Panc1 (cell line): ENCODE data around the gene RPL3. TPM values are rescaled to one million over a fixed set of nuclear protein-coding genes. Genes with fewer than 3 reads are reported as not detected.

Experiments
- ATAC-seq: fragments of 200-7000 bp; cut with Tn5 transposase; 2 replicates; pipeline ENCODE4 v1.9.1; 2020; ENCODE audit warnings: mild to moderate bottlenecking, moderate library complexity
- BruUV-seq: library from RNA; stranded (reverse); fragments of 400-500 nt; replicated peaks from 2 replicates; lab custom pipeline; 2021; lab: Mats Ljungman, UMichigan
- CTCF ChIA-PET: fragments of 300-600 bp; sonication (Branson Sonifier 250); formaldehyde crosslinking; loops from one replicate; lab custom pipeline; 2022; ENCODE audit warnings: antibody characterized with exemption; lab: Charles Lee
- POLR2A ChIA-PET: fragments of 300-600 bp; sonication (Branson Sonifier 250); formaldehyde crosslinking; loops from one replicate; lab custom pipeline; 2022; ENCODE audit warnings: antibody characterized with exemption; lab: Charles Lee
- DNase-seq: peaks from one replicate; pipeline ENCODE4 v3.0.0-alpha.2; 2010; ENCODE audit warnings: low read depth, low spot score
- H3K27ac ChIP-seq: 2 replicates; pipeline ENCODE4 v1.5.1; 2011; ENCODE audit warnings: mild to moderate bottlenecking, low read length, inconsistent platforms
- H3K27me3 ChIP-seq: fragments of 200-500 bp; sonication (Bioruptor generic); 2 replicates; pipeline ENCODE4 v1.6.0; 2014; ENCODE audit warnings: low read length, inconsistent platforms; ENCODE audit not compliant: control insufficient read depth, insufficient read depth
- H3K36me3 ChIP-seq: fragments of 200-500 bp; sonication (Bioruptor generic); 2 replicates; pipeline ENCODE4 v1.5.1; 2014; ENCODE audit warnings: inconsistent platforms, mild to moderate bottlenecking, low read length, moderate library complexity; ENCODE audit not compliant: control insufficient read depth, insufficient read depth
- H3K4me1 ChIP-seq: 2 replicates; pipeline ENCODE4 v1.5.1; 2011; ENCODE audit warnings: inconsistent platforms, mild to moderate bottlenecking, low read length, moderate library complexity; ENCODE audit not compliant: control insufficient read depth, insufficient read depth
- H3K4me3 ChIP-seq, 2 experiments: 2 replicates each; pipeline ENCODE4 v1.5.1; 2011 to 2012; ENCODE audit warnings: low read depth in 2 of 2, low read length in 2 of 2, mild to moderate bottlenecking in 2 of 2, inconsistent platforms in 1 of 2, moderate library complexity in 1 of 2
- H3K9me3 ChIP-seq: fragments of 200-500 bp; sonication (Bioruptor generic); 2 replicates; pipeline ENCODE4 v1.5.1; 2014; ENCODE audit warnings: low read depth, mild to moderate bottlenecking, inconsistent platforms, low read length, moderate library complexity; ENCODE audit not compliant: control insufficient read depth, insufficient read depth
- POLR2AphosphoS5 ChIP-seq: IDR thresholded peaks from 2 replicates; pipeline ENCODE4 v1.6.1; 2012; ENCODE audit warnings: mild to moderate bottlenecking, low read depth, low read length, moderate library complexity
- SIN3A ChIP-seq: IDR thresholded peaks from 2 replicates; pipeline ENCODE4 v1.6.1; 2012; ENCODE audit warnings: low read depth, mild to moderate bottlenecking, low read length, moderate library complexity, borderline replicate concordance; ENCODE audit not compliant: insufficient read depth
- TCF7L2 ChIP-seq: IDR thresholded peaks from 2 replicates; pipeline ENCODE4 v1.6.1; 2011; ENCODE audit warnings: mild to moderate bottlenecking, low read depth, low read length, inconsistent platforms
- in situ Hi-C: cut with HindIII; loops from 2 replicates; pipeline ENCODE4 v1.10.0; 2016; ENCODE audit warnings: low sequenced_read_pairs, low pct_unique_long_range_greater_than_20kb
- intact Hi-C: fragments of 100-400 bp; cut with micrococcal nuclease; formaldehyde crosslinking; loops from one replicate; pipeline ENCODE4 v1.10.0; 2022; ENCODE audit not compliant: unreplicated experiment
- total RNA-seq: library from RNA; stranded (reverse); gene quantifications from one replicate; pipeline ENCODE4 v1.2.1, GENCODE V29; 2021; ENCODE audit not compliant: unreplicated experiment
- TF ChIP-seq, protein P1 (sequence below): fragments of 450-650 bp; IDR thresholded peaks from 2 replicates; pipeline ENCODE4 v1.5.1; 2017; ENCODE audit warnings: mild to moderate bottlenecking
- TF ChIP-seq, protein P2 (sequence below), 2 experiments: IDR thresholded peaks; 2 replicates each; pipeline ENCODE4 v1.6.1; 2011 to 2012; ENCODE audit warnings: low read depth in 2 of 2, control low read depth in 1 of 2, low read length in 1 of 2, mild to moderate bottlenecking in 1 of 2, moderate library complexity in 1 of 2; ENCODE audit not compliant: insufficient read depth in 1 of 2

RPL3 gene
- total RNA-seq, 1 experiment from 2014 or later = 885 TPM

DNA sequence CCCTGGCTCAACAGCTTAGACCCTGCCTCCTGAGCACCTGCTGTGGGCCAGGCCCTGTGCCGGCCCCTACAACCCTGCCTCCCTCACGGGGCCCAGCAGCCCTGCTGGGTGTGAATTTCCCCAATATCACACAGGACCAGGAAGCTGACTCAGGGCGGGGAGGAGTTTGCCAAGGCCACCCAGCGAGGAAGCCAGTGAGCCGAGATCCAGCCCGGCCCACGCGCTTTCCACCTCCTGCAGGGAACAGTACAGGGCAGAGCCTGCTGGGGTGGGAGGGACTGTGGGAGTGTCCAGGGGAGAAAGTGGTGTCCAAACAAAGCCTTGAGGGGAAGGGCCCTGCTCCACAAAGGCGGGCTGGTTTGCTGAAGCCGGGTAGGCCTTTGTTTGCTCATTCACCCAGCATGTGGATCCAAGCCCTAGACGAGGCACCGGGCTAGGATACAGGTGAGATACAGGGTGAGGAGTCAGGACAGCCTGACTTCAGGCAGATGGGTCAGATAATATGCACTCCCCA, 26.8 kb downstream of the RPL3 start:
- DNase-seq = no peak
- BruUV-seq = no TSS peak
- in situ Hi-C loops = no loop called here
- Histone ChIP-seq H3K36me3 (no peaks in the 10 kb centered on the region), H3K27me3 (no peaks in the 10 kb centered on the region), H3K27ac (peak overlapping the region; percentile 72), H3K4me3 (0 out of 4 replicates have a peak overlapping the region, but pooled peaks of 1 of the 2 experiments have one; percentile 4), H3K4me1 (peaks cover 59% of the 10 kb centered on the region), H3K9me3 (no peaks in the 10 kb centered on the region)
- POLR2A ChIA-PET = no interaction called here
- peak; percentile 80 for ATAC-seq
- CTCF ChIA-PET = no interaction called here
- TF ChIP-seq TCF7L2 (peak; percentile 34; the same call in 1 of the 2 replicates), SIN3A (no peak), POLR2AphosphoS5 (peak; percentile 46; the same call in 1 of the 2 replicates)
- TF ChIP-seq, protein P1, sequence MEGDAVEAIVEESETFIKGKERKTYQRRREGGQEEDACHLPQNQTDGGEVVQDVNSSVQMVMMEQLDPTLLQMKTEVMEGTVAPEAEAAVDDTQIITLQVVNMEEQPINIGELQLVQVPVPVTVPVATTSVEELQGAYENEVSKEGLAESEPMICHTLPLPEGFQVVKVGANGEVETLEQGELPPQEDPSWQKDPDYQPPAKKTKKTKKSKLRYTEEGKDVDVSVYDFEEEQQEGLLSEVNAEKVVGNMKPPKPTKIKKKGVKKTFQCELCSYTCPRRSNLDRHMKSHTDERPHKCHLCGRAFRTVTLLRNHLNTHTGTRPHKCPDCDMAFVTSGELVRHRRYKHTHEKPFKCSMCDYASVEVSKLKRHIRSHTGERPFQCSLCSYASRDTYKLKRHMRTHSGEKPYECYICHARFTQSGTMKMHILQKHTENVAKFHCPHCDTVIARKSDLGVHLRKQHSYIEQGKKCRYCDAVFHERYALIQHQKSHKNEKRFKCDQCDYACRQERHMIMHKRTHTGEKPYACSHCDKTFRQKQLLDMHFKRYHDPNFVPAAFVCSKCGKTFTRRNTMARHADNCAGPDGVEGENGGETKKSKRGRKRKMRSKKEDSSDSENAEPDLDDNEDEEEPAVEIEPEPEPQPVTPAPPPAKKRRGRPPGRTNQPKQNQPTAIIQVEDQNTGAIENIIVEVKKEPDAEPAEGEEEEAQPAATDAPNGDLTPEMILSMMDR = no peak
- TF ChIP-seq, protein P2, sequence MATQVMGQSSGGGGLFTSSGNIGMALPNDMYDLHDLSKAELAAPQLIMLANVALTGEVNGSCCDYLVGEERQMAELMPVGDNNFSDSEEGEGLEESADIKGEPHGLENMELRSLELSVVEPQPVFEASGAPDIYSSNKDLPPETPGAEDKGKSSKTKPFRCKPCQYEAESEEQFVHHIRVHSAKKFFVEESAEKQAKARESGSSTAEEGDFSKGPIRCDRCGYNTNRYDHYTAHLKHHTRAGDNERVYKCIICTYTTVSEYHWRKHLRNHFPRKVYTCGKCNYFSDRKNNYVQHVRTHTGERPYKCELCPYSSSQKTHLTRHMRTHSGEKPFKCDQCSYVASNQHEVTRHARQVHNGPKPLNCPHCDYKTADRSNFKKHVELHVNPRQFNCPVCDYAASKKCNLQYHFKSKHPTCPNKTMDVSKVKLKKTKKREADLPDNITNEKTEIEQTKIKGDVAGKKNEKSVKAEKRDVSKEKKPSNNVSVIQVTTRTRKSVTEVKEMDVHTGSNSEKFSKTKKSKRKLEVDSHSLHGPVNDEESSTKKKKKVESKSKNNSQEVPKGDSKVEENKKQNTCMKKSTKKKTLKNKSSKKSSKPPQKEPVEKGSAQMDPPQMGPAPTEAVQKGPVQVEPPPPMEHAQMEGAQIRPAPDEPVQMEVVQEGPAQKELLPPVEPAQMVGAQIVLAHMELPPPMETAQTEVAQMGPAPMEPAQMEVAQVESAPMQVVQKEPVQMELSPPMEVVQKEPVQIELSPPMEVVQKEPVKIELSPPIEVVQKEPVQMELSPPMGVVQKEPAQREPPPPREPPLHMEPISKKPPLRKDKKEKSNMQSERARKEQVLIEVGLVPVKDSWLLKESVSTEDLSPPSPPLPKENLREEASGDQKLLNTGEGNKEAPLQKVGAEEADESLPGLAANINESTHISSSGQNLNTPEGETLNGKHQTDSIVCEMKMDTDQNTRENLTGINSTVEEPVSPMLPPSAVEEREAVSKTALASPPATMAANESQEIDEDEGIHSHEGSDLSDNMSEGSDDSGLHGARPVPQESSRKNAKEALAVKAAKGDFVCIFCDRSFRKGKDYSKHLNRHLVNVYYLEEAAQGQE (IDR thresholded peaks at IDR 0.05; ENCODE audit: insufficient read depth in 1 of 2, low read depth in 2 of 2, low read length in 1 of 2) = no peak
- intact Hi-C loops = loop anchor here (5.0 kb wide), 1 partner anchor 35 kb away; no protein-coding TSS in a partner anchor

DNA sequence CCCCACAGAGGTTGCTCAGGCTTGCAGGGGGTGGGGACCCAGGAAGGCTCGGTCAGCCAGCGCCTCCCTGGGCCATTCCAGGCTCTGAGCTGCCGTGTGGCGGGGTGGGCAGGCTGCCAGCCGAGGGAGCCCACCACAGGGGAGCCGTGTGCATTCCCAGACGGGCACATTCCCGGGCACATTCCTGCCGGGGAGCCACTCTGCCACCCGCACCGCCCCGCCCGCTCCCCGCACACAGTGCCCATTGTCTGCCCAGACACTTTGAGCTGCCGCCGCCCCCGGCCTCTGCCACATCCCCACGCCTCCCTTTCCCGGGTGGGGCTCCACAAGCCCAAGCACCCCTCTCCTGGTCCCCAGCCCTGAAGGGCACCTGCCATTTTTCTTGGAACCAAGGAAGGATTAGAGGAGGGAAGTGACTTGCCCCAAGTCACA, 27.4 kb downstream of the RPL3 start:
- in situ Hi-C loops = no loop called here
- peak overlapping the region; percentile 72 for H3K27ac ChIP-seq

DNA sequence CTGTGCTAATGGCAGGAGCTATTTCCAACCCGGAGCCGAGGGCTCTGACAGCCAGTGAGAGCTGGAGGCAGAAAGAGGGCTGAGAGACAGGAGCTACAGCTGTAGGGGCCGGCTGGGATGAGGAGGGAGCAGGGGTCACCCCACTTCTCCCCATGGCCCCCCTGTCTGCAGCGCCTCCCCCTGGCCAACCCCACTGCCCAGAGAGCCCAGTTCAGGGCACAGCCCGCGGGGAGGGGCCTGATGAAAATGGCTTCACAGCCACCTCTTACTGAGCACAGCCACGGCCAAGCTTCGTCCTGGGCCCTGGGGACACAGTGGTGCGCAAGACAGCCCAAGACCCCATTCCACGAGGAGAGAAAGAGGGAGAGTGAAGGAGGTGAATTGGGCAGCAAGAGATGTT, 27.9 kb downstream of the RPL3 start:
- ATAC-seq = 0 out of 2 replicates have a peak, but pooled peaks have one; percentile 9
- CTCF ChIA-PET = no interaction called here
- H3K9me3 ChIP-seq = no peaks in the 10 kb centered on the region
- H3K27ac ChIP-seq = peak overlapping the region; percentile 72
- no TSS peak for BruUV-seq
- in situ Hi-C loops (no loop called here), intact Hi-C loops (loop anchor here (5.0 kb wide), 1 partner anchor 34 kb away; no protein-coding TSS in a partner anchor)
- no peaks in the 10 kb centered on the region for H3K36me3 ChIP-seq
- DNase-seq = no peak
- peaks cover 62% of the 10 kb centered on the region for H3K4me1 ChIP-seq
- H3K27me3 ChIP-seq = no peaks in the 10 kb centered on the region
- H3K4me3 ChIP-seq = no peak overlapping the region
- no peak for TF ChIP-seq TCF7L2
- TF ChIP-seq, protein P1 = no peak; the same call in 1 of the 2 replicates
- no peak for TF ChIP-seq SIN3A
- no peak for TF ChIP-seq POLR2AphosphoS5
- TF ChIP-seq, protein P2 (IDR thresholded peaks at IDR 0.05; ENCODE audit: insufficient read depth in 1 of 2, low read depth in 2 of 2, low read length in 1 of 2) = no peak
- POLR2A ChIA-PET = interaction anchor here (0.6 kb wide), 1 partner anchor 457 kb away, joined by 4 read pairs; no protein-coding TSS in a partner anchor

More for the DNA sequence above, 27.4 kb downstream of the RPL3 start:
- CTCF ChIA-PET = no interaction called here
- intact Hi-C loops = loop anchor here (5.0 kb wide), 1 partner anchor 35 kb away; no protein-coding TSS in a partner anchor
- BruUV-seq = no TSS peak
- no peaks in the 10 kb centered on the region for H3K9me3 ChIP-seq
- no peaks in the 10 kb centered on the region for H3K36me3 ChIP-seq
- TF ChIP-seq SIN3A (no peak), TCF7L2 (peak; percentile 18; the same call in 1 of the 2 replicates)
- POLR2A ChIA-PET = no interaction called here
- H3K4me1 ChIP-seq = peaks cover 59% of the 10 kb centered on the region
- H3K4me3 ChIP-seq = 0 out of 4 replicates have a peak overlapping the region, but pooled peaks of 1 of the 2 experiments have one; percentile 4
- ATAC-seq (peak; percentile 20), DNase-seq (no peak)
- H3K27me3 ChIP-seq = no peaks in the 10 kb centered on the region
